HepG2 (cell line): Measurements from ENCODE around the gene STN1. TPM values are rescaled to one million over a fixed set of nuclear protein-coding genes. Genes with fewer than 3 reads are reported as not detected.

Experiments
- ATAC-seq: fragments of 200-7000 bp; cut with Tn5 transposase; 3 replicates; pipeline ENCODE4 v1.9.1; 2020; ENCODE audit warnings: mild to moderate bottlenecking, moderate library complexity
- BruUV-seq: library from RNA; stranded (reverse); fragments of 400-500 nt; replicated peaks from 2 replicates; lab custom pipeline; 2021; lab: Mats Ljungman, UMichigan
- CTCF ChIA-PET: fragments of 300-600 bp; formaldehyde crosslinking; extraction: SDS; loops from one replicate; lab custom pipeline; 2021; ENCODE audit warnings: low total read pairs, inconsistent platforms, low intra/inter-chr PET ratio; lab: Yijun Ruan, JAX
- POLR2A ChIA-PET: fragments of 350-600 bp; sonication (Branson Sonifier 250); formaldehyde crosslinking; loops from one replicate; lab custom pipeline; 2020; ENCODE audit warnings: antibody characterized with exemption, inconsistent platforms; lab: Yijun Ruan, JAX
- DNase-seq: peaks from one replicate; pipeline ENCODE4 v3.0.0-alpha.2; 2015; ENCODE audit warnings: low spot score
- FAIRE-seq: peaks from 3 replicates; lab custom pipeline; 2011; peaks lifted over from hg19 to GRCh38; lab: Jason Lieb, UNC
- H2AFZ ChIP-seq: one replicate; pipeline ENCODE4 v1.6.1; 2011; ENCODE audit warnings: low read length, inconsistent platforms
- H3K27ac ChIP-seq: fragments of 300-600 bp; 3 replicates; pipeline ENCODE4 v1.8.0; 2011; ENCODE audit warnings: mixed run types, mild to moderate bottlenecking, mixed read lengths, low read length, inconsistent platforms; ENCODE audit not compliant: insufficient read depth; ENCODE audit errors: extremely low read length
- H3K27me3 ChIP-seq, 2 experiments: fragments of 200-600 bp in 1 of 2; 2 replicates in 1 of 2; 3 replicates in 1 of 2; pipeline versions ENCODE4 v1.6.0 to v1.8.0; 2011; ENCODE audit warnings: low read length in 2 of 2, mild to moderate bottlenecking in 2 of 2, moderate library complexity in 2 of 2, inconsistent platforms in 1 of 2; ENCODE audit not compliant: insufficient read depth in 2 of 2, control insufficient read depth in 1 of 2
- H3K36me3 ChIP-seq, 2 experiments: fragments of 200-600 bp in 1 of 2; replicated peaks in 1 of 2; 2 replicates in 1 of 2; 3 replicates in 1 of 2; pipeline versions ENCODE4 v1.5.1 to v1.8.0; 2011; ENCODE audit warnings: low read length in 2 of 2, inconsistent platforms in 1 of 2; ENCODE audit not compliant: insufficient read depth in 2 of 2, control insufficient read depth in 1 of 2
- H3K4me1 ChIP-seq: 2 replicates; pipeline ENCODE4 v1.5.1; 2012; ENCODE audit warnings: low read length, inconsistent platforms; ENCODE audit not compliant: insufficient read depth
- H3K4me2 ChIP-seq: 2 replicates; pipeline ENCODE4 v1.6.0; 2011; ENCODE audit warnings: low read depth, low read length, inconsistent platforms
- H3K4me3 ChIP-seq, 3 experiments: fragments of 200-600 bp in 1 of 3; sonication (generic), shearing (Covaris generic) in 1 of 3; replicated peaks in 1 of 3; 2 replicates each; pipeline ENCODE4 v1.5.1; 2011 to 2016; ENCODE audit warnings: low read length in 3 of 3, inconsistent platforms in 2 of 3, low read depth in 2 of 3, mild to moderate bottlenecking in 2 of 3, control low read depth in 1 of 3, mixed read lengths in 1 of 3; ENCODE audit not compliant: insufficient read depth in 1 of 3
- H3K79me2 ChIP-seq: one replicate; pipeline ENCODE4 v1.6.1; 2011; ENCODE audit warnings: low read length, inconsistent platforms; ENCODE audit not compliant: insufficient read depth
- H3K9ac ChIP-seq: 2 replicates; pipeline ENCODE4 v1.6.0; 2011; ENCODE audit warnings: mild to moderate bottlenecking, low read depth, low read length, inconsistent platforms; ENCODE audit not compliant: insufficient read depth
- H3K9me3 ChIP-seq: 2 replicates; pipeline ENCODE4 v1.5.1; 2012; ENCODE audit warnings: mild to moderate bottlenecking, low read length
- H4K20me1 ChIP-seq: 2 replicates; pipeline ENCODE4 v1.6.0; 2011; ENCODE audit warnings: inconsistent platforms, mild to moderate bottlenecking, low read length, moderate library complexity; ENCODE audit not compliant: insufficient read depth
- ARID2 ChIP-seq: sonication (generic); formaldehyde crosslinking; IDR thresholded peaks from 2 replicates; pipeline ENCODE4 v1.8.1; 2022; ENCODE audit warnings: mild to moderate bottlenecking, missing genetic modification reagents, borderline replicate concordance
- BRCA1 ChIP-seq: sonication (generic); formaldehyde crosslinking; IDR thresholded peaks from 2 replicates; pipeline ENCODE4 v1.4.0; 2020; ENCODE audit warnings: missing genetic modification reagents
- ESRRA ChIP-seq: sonication (generic); formaldehyde crosslinking; IDR thresholded peaks from 2 replicates; pipeline ENCODE4 v1.5.1; 2020; ENCODE audit warnings: mild to moderate bottlenecking, low read depth, missing genetic modification reagents
- HMG20B ChIP-seq: conservative IDR thresholded peaks from 2 replicates; pipeline ENCODE4 v1.6.1; 2016; ENCODE audit warnings: missing genetic modification reagents, missing compliant biosample characterization
- HNRNPH1 ChIP-seq: fragments of 200-400 bp; formaldehyde crosslinking; optimal IDR thresholded peaks from 2 replicates; pipeline ENCODE3; 2017; ENCODE audit warnings: mild to moderate bottlenecking, low read depth, low read length
- JUN ChIP-seq: sonication (generic); formaldehyde crosslinking; IDR thresholded peaks from 2 replicates; pipeline ENCODE4 v1.4.0; 2020; ENCODE audit warnings: mild to moderate bottlenecking, missing genetic modification reagents
- MEF2D ChIP-seq: sonication (generic); formaldehyde crosslinking; IDR thresholded peaks from 2 replicates; pipeline ENCODE4 v1.5.1; 2020; ENCODE audit warnings: mild to moderate bottlenecking, missing genetic modification reagents
- NFIC ChIP-seq: IDR thresholded peaks from 2 replicates; pipeline ENCODE4 v1.6.1; 2012; ENCODE audit warnings: mild to moderate bottlenecking, low read length, inconsistent platforms
- NFRKB ChIP-seq: fragments of 450-650 bp; IDR thresholded peaks from 2 replicates; pipeline ENCODE4 v1.6.1; 2017
- RNF2 ChIP-seq: fragments of 450-650 bp; conservative IDR thresholded peaks from 2 replicates; pipeline ENCODE4 v1.6.1; 2016; ENCODE audit warnings: low read depth
- TBP ChIP-seq: sonication (generic); formaldehyde crosslinking; IDR thresholded peaks from 2 replicates; pipeline ENCODE4 v1.5.0; 2020; ENCODE audit warnings: missing genetic modification reagents
- ZFP1 ChIP-seq: IDR thresholded peaks from 2 replicates; pipeline ENCODE4 v1.6.1; 2016
- ZNF24 ChIP-seq: fragments of 450-650 bp; IDR thresholded peaks from 2 replicates; pipeline ENCODE4 v1.6.1; 2017; ENCODE audit warnings: antibody characterized with exemption, mild to moderate bottlenecking
- ZNF292 ChIP-seq: sonication (generic); formaldehyde crosslinking; IDR thresholded peaks from 2 replicates; pipeline ENCODE4 v1.8.1; 2022; ENCODE audit warnings: mild to moderate bottlenecking, low read depth, missing genetic modification reagents, borderline replicate concordance
- ZNF343 ChIP-seq: sonication (generic); formaldehyde crosslinking; IDR thresholded peaks from 2 replicates; pipeline ENCODE4 v1.4.0; 2020; ENCODE audit warnings: mild to moderate bottlenecking, missing genetic modification reagents
- ZNF501 ChIP-seq: sonication (generic); formaldehyde crosslinking; IDR thresholded peaks from 2 replicates; pipeline ENCODE4 v1.5.1; 2020; ENCODE audit warnings: mild to moderate bottlenecking, moderate library complexity, missing genetic modification reagents
- WGBS: methylation state at CpG from one replicate; pipeline ENCODE4 v1.1.6; 2017; ENCODE audit warnings: low lambda C conversion rate; 5-methylcytosine and 5-hydroxymethylcytosine counted together
- in situ Hi-C: cut with HindIII; loops from 2 replicates; pipeline ENCODE4 v1.10.0; 2017; ENCODE audit warnings: low pct_unique_long_range_greater_than_20kb; ENCODE audit not compliant: extremely low pct_ligation_motif_present
- intact Hi-C: fragments of 100-400 bp; cut with micrococcal nuclease; formaldehyde crosslinking; loops from one replicate; pipeline ENCODE4 v1.10.0; 2022; ENCODE audit not compliant: unreplicated experiment
- polyA plus RNA-seq, 8 experiments: library from polyadenylated mRNA; depleted of rRNA in 3 of 8; stranded (reverse) in 7 of 8; unstranded in 1 of 8; fragments of >200 nt; fragmentation: Illumina TruSeq in 4 of 8; extraction: Trizol in 4 of 8; gene quantifications; 2 replicates each; pipeline versions ENCODE4 v1.2.1 to v1.2.3, GENCODE V29; 2011 to 2016; ENCODE audit warnings: low read depth in 4 of 8, missing spikeins in 1 of 8, mixed read lengths in 1 of 8; ENCODE audit not compliant: insufficient read depth in 1 of 8
- total RNA-seq, 5 experiments: library from RNA; depleted of rRNA; stranded (reverse); fragments of >200 nt; fragmentation: Illumina TruSeq; extraction: Trizol; gene quantifications; 2 replicates each; pipeline ENCODE4 v1.2.3, GENCODE V29; 2016; ENCODE audit warnings: low read depth in 1 of 5
- TF ChIP-seq, protein P1 (sequence below): sonication (generic); formaldehyde crosslinking; IDR thresholded peaks from 2 replicates; pipeline ENCODE4 v1.9.0; 2021; ENCODE audit warnings: missing genetic modification reagents, borderline replicate concordance
- TF ChIP-seq, protein P2 (sequence below): sonication (generic); formaldehyde crosslinking; IDR thresholded peaks from 2 replicates; pipeline ENCODE4 v1.4.0; 2020; ENCODE audit warnings: missing genetic modification reagents
- TF ChIP-seq, protein P3 (sequence below): sonication (generic); formaldehyde crosslinking; IDR thresholded peaks from 2 replicates; pipeline ENCODE4 v1.8.0; 2022; ENCODE audit warnings: mild to moderate bottlenecking, missing genetic modification reagents, moderate library complexity
- TF ChIP-seq, protein P4 (sequence below): fragments of 450-650 bp; IDR thresholded peaks from 2 replicates; pipeline ENCODE4 v1.6.1; 2017; ENCODE audit warnings: mild to moderate bottlenecking

The STN1 gene
- total and polyA plus RNA-seq, 2 of the 13 experiments (the other 11 are each of a cell fraction or from before 2014, with no cell fraction given): 17.6 to 22.7 TPM

- Histone ChIP-seq H3K4me3 (no peak overlapping the region), H3K79me2 (no peaks in the 10 kb centered on the region), H3K36me3 (no peaks in the 10 kb centered on the region), H3K27ac (no peak overlapping the region), H4K20me1 (no peaks in the 10 kb centered on the region), H3K9me3 (no peaks in the 10 kb centered on the region), H3K4me1 (no peaks in the 10 kb centered on the region), H3K27me3 (no peaks in the 10 kb centered on the region), H3K9ac (no peak overlapping the region), H3K4me2 (no peak overlapping the region), H2AFZ (no peak overlapping the region)
- ChIA-PET POLR2A (no interaction called here), CTCF (no interaction called here)
- TF ChIP-seq HMG20B (no peak), ZNF501 (CRISPR knock-in tag) (no peak), RNF2 (no peak), ZNF343 (CRISPR knock-in tag) (no peak), ZNF292 (no peak), ZNF24 (no peak), JUN (CRISPR knock-in tag) (no peak), TBP (CRISPR knock-in tag) (no peak), ZFP1 (no peak), MEF2D (CRISPR knock-in tag) (no peak), NFIC (no peak), BRCA1 (CRISPR knock-in tag) (no peak), ESRRA (no peak), HNRNPH1 (no peak), ARID2 (no peak), NFRKB (no peak)
- TF ChIP-seq, protein P1, sequence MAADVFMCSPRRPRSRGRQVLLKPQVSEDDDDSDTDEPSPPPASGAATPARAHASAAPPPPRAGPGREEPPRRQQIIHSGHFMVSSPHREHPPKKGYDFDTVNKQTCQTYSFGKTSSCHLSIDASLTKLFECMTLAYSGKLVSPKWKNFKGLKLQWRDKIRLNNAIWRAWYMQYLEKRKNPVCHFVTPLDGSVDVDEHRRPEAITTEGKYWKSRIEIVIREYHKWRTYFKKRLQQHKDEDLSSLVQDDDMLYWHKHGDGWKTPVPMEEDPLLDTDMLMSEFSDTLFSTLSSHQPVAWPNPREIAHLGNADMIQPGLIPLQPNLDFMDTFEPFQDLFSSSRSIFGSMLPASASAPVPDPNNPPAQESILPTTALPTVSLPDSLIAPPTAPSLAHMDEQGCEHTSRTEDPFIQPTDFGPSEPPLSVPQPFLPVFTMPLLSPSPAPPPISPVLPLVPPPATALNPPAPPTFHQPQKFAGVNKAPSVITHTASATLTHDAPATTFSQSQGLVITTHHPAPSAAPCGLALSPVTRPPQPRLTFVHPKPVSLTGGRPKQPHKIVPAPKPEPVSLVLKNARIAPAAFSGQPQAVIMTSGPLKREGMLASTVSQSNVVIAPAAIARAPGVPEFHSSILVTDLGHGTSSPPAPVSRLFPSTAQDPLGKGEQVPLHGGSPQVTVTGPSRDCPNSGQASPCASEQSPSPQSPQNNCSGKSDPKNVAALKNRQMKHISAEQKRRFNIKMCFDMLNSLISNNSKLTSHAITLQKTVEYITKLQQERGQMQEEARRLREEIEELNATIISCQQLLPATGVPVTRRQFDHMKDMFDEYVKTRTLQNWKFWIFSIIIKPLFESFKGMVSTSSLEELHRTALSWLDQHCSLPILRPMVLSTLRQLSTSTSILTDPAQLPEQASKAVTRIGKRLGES (CRISPR knock-in tag): no peak
- TF ChIP-seq, protein P2, sequence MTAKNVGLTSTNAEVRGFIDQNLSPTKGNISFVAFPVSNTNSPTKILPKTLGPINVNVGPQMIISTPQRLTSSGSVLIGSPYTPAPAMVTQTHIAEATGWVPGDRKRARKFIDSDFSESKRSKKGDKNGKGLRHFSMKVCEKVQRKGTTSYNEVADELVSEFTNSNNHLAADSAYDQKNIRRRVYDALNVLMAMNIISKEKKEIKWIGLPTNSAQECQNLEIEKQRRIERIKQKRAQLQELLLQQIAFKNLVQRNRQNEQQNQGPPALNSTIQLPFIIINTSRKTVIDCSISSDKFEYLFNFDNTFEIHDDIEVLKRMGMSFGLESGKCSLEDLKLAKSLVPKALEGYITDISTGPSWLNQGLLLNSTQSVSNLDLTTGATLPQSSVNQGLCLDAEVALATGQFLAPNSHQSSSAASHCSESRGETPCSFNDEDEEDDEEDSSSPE (CRISPR knock-in tag): no peak
- TF ChIP-seq, protein P3, sequence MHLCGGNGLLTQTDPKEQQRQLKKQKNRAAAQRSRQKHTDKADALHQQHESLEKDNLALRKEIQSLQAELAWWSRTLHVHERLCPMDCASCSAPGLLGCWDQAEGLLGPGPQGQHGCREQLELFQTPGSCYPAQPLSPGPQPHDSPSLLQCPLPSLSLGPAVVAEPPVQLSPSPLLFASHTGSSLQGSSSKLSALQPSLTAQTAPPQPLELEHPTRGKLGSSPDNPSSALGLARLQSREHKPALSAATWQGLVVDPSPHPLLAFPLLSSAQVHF: no peak
- TF ChIP-seq, protein P4, sequence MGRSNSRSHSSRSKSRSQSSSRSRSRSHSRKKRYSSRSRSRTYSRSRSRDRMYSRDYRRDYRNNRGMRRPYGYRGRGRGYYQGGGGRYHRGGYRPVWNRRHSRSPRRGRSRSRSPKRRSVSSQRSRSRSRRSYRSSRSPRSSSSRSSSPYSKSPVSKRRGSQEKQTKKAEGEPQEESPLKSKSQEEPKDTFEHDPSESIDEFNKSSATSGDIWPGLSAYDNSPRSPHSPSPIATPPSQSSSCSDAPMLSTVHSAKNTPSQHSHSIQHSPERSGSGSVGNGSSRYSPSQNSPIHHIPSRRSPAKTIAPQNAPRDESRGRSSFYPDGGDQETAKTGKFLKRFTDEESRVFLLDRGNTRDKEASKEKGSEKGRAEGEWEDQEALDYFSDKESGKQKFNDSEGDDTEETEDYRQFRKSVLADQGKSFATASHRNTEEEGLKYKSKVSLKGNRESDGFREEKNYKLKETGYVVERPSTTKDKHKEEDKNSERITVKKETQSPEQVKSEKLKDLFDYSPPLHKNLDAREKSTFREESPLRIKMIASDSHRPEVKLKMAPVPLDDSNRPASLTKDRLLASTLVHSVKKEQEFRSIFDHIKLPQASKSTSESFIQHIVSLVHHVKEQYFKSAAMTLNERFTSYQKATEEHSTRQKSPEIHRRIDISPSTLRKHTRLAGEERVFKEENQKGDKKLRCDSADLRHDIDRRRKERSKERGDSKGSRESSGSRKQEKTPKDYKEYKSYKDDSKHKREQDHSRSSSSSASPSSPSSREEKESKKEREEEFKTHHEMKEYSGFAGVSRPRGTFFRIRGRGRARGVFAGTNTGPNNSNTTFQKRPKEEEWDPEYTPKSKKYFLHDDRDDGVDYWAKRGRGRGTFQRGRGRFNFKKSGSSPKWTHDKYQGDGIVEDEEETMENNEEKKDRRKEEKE: no peak
- DNase-seq: no peak
- in situ Hi-C loops: no loop called here
- 94% methylated on average over 7 of the region's 7 CpGs for WGBS
- FAIRE-seq: no peak
- no TSS peak for BruUV-seq
- intact Hi-C loops: no loop called here
- ATAC-seq: no peak
Observed at GRCh38 chr10:103871006-103871405, 47.0 kb downstream of the STN1 start.
